ENCODE data around the gene NOP58. TPM values are rescaled to one million over a fixed set of nuclear protein-coding genes. Genes with fewer than 3 reads are reported as not detected.
"Not testable (repeated sequence)": the region's sequence is repeated elsewhere in the genome, so short reads cannot be mapped to it uniquely, and the experiment has no call there.

Gene NOP58
- total RNA-seq, 1 experiment from 2014 or later = 231 TPM

DNA sequence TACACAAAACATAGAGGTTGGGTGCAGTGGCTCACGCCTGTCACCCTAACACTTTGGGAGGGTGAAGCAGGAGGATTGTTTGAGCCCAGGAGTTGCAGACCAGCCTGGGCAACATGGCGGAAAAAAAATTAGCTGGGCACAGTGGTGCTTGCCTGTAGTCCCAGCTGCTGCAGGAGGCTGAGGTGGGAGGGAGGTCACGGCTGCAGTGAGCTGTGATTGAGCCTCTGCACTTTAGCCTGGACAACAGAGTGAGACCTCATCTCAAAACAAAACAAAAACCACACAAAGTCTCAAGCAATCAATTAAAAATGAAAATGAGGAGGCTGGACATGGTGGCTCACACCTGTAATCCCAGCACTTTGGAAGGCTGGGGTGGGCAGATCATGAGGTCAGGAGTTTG, 4.9 kb downstream of the NOP58 start:
- ChIA-PET CTCF (interaction anchor here (0.6 kb wide), 1 partner anchor 107 kb away, joined by 3 read pairs; no protein-coding TSS in a partner anchor), POLR2A (interaction anchor here (0.6 to 6.2 kb wide), 3 partner anchors 34 to 262 kb away, joined by 5 to 46 read pairs (median 7); partner anchors contain the start of gene BMPR2)
- TF ChIP-seq, protein P1, sequence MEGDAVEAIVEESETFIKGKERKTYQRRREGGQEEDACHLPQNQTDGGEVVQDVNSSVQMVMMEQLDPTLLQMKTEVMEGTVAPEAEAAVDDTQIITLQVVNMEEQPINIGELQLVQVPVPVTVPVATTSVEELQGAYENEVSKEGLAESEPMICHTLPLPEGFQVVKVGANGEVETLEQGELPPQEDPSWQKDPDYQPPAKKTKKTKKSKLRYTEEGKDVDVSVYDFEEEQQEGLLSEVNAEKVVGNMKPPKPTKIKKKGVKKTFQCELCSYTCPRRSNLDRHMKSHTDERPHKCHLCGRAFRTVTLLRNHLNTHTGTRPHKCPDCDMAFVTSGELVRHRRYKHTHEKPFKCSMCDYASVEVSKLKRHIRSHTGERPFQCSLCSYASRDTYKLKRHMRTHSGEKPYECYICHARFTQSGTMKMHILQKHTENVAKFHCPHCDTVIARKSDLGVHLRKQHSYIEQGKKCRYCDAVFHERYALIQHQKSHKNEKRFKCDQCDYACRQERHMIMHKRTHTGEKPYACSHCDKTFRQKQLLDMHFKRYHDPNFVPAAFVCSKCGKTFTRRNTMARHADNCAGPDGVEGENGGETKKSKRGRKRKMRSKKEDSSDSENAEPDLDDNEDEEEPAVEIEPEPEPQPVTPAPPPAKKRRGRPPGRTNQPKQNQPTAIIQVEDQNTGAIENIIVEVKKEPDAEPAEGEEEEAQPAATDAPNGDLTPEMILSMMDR (IDR thresholded peaks at IDR 0.05; ENCODE audit: unreplicated experiment) = no peak
- Mint-ChIP-seq H3K27me3 (ENCODE audit: insufficient read depth, unreplicated experiment) (no peaks in the 10 kb centered on the region), H3K4me3 (ENCODE audit: unreplicated experiment) (peak overlapping the region; percentile 35), H3K27ac (ENCODE audit: low read depth, unreplicated experiment) (peak overlapping the region; percentile 35), H3K36me3 (ENCODE audit: insufficient read depth, unreplicated experiment) (peaks cover 17% of the 10 kb centered on the region), H3K4me1 (ENCODE audit: insufficient read depth, unreplicated experiment) (no peaks in the 10 kb centered on the region), H3K9me3 (ENCODE audit: unreplicated experiment) (no peaks in the 10 kb centered on the region)
- DNase-seq (ENCODE audit: unreplicated experiment) = no peak
- BruUV-seq (replicated peaks) = no TSS peak
- intact Hi-C loops (cut with micrococcal nuclease) = no loop called here

DNA sequence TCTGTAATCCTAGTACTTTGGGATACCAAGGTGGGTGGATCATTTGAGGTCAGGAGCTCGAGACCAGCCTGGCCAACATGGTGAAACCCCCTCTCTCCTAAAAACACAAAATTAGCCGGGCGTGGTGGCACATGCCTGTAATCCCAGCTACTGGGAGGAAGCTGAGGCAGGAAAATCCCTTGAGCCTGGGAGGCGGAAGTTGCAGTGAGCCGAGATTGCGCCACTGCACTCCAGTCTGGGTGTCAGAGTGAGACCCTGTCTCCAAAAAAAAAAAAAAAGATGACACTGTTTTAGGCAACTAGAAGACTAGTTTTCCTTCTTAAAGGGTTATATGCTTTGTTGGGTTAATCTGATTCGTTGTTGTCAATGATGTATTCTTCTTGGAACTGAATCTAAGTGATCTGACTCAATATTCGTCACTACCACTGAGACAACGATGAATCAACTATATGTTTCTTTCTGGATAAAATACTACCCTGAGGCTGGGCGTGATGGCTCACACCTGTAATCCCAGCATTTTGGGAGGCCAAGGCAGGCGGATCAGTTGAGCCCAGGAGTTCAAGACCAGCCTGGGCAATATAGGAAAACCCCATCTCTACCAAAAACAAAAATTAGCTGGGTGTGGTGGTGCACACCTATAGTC, 10.6 kb downstream of the NOP58 start:
- POLR2A ChIA-PET = interaction anchor here (2.8 to 6.6 kb wide), 3 partner anchors 9 to 102 kb away, joined by 10 to 94 read pairs (median 26); partner anchors contain the start of genes NOP58 and SUMO1

DNA sequence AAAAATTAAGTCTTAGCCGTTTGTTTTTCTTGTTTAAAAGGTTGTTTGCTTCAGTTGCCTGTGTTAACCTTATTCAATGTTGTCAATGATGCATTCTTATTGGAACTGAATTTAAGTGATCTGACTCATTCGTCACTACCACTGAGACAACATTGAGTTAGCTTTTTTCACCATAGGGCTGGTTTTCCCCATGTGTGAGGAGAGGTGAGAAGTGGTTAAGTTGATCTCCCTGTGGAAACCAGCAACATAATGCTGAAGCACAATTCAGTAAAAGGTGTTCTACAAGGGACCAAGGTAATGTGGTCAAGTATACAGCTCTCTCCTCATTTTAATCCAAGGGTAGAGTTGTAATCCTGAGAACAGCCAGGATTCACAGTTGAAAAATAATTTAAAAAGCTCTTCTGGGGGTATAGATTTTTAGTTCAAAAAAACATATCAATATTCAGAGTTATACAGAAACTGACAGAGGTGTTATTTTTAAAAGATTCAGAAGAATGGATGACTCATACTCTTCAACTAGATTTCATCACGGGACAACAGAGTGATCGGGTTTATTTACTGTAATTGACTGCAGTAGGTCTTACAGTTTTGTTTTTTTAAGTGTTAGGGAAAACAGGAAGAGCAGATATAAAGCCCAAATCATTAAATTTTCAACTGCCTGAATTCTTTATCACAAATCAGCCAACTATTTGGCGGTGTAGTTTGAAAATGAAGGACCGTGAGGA, 12.6 kb downstream of the NOP58 start:
- Mint-ChIP-seq H3K27ac (ENCODE audit: low read depth, unreplicated experiment) (peak overlapping the region; percentile 57), H3K4me3 (ENCODE audit: unreplicated experiment) (peak overlapping the region; percentile 32), H3K36me3 (ENCODE audit: insufficient read depth, unreplicated experiment) (peaks cover 71% of the 10 kb centered on the region), H3K27me3 (ENCODE audit: insufficient read depth, unreplicated experiment) (no peaks in the 10 kb centered on the region), H3K4me1 (ENCODE audit: insufficient read depth, unreplicated experiment) (peaks cover 16% of the 10 kb centered on the region), H3K9me3 (ENCODE audit: unreplicated experiment) (no peaks in the 10 kb centered on the region)
- intact Hi-C loops (cut with micrococcal nuclease) = loop anchor here (2.0 to 5.0 kb wide), 2 partner anchors 41 to 101 kb away; partner anchors contain the start of gene SUMO1
- peak; percentile 79 for DNase-seq (ENCODE audit: unreplicated experiment)
- TF ChIP-seq, protein P1 (IDR thresholded peaks at IDR 0.05; ENCODE audit: unreplicated experiment) = no peak
- POLR2A ChIA-PET = interaction anchor here (0.6 to 6.6 kb wide), 14 partner anchors 9 to 498 kb away, joined by 3 to 94 read pairs (median 4); partner anchors contain the start of genes BMPR2, NOP58 and SUMO1
- no TSS peak for BruUV-seq (replicated peaks)
- CTCF ChIA-PET = interaction anchor here (0.5 to 2.6 kb wide), 16 partner anchors 8 to 1257 kb away, joined by 3 to 14 read pairs (median 4); partner anchors contain the start of gene RAPH1

More for the DNA sequence above, 10.6 kb downstream of the NOP58 start:
- Mint-ChIP-seq H3K27ac (ENCODE audit: low read depth, unreplicated experiment) (peak overlapping the region; percentile 87), H3K4me1 (ENCODE audit: insufficient read depth, unreplicated experiment) (peaks cover 16% of the 10 kb centered on the region), H3K36me3 (ENCODE audit: insufficient read depth, unreplicated experiment) (peaks cover 51% of the 10 kb centered on the region), H3K4me3 (ENCODE audit: unreplicated experiment) (peak overlapping the region; percentile 35)
- H3K9me3 Mint-ChIP-seq (ENCODE audit: unreplicated experiment); H3K27me3 Mint-ChIP-seq (ENCODE audit: insufficient read depth, unreplicated experiment): not testable (repeated sequence)
- intact Hi-C loops (cut with micrococcal nuclease) = loop anchor here (1.0 to 5.0 kb wide), 2 partner anchors 9 to 39 kb away; partner anchors contain the start of gene SUMO1
- CTCF ChIA-PET = interaction anchor here (0.6 to 0.7 kb wide), 3 partner anchors 13 to 1024 kb away, joined by 3 to 4 read pairs (median 3); no protein-coding TSS in a partner anchor
- TSS peak; percentile 25 for BruUV-seq (replicated peaks)
- peak; percentile 87 for DNase-seq (ENCODE audit: unreplicated experiment)

DNA sequence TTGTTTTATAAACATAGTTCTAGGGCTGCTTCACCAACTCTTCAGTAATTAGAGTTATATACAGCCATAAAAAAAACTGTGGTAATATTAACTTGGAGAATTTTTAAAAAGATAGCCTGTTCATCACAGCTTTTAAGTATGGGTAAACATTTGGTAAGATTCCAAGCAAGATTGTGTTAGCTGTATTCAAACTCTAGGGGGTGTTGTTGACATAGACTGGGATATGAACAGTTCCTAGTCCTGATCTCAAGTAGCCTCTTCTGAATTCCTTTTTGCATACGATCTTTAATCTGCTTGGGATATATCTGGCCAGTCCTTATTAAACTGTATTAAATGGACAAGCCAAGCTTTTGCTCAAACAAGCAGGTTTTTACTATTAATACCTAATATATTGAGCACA, 13.4 kb downstream of the NOP58 start:
- Mint-ChIP-seq H3K4me1 (ENCODE audit: insufficient read depth, unreplicated experiment) (peaks cover 16% of the 10 kb centered on the region), H3K9me3 (ENCODE audit: unreplicated experiment) (no peaks in the 10 kb centered on the region), H3K4me3 (ENCODE audit: unreplicated experiment) (no peak overlapping the region), H3K27ac (ENCODE audit: low read depth, unreplicated experiment) (peak overlapping the region; percentile 57), H3K36me3 (ENCODE audit: insufficient read depth, unreplicated experiment) (peaks cover 79% of the 10 kb centered on the region), H3K27me3 (ENCODE audit: insufficient read depth, unreplicated experiment) (no peaks in the 10 kb centered on the region)
- ChIA-PET CTCF (interaction anchor here (0.6 to 2.6 kb wide), 9 partner anchors 12 to 114 kb away, joined by 3 to 14 read pairs (median 5); no protein-coding TSS in a partner anchor), POLR2A (interaction anchor here (0.7 to 6.6 kb wide), 12 partner anchors 8 to 98 kb away, joined by 3 to 94 read pairs (median 6); partner anchors contain the start of genes BMPR2, NOP58 and SUMO1)
- intact Hi-C loops (cut with micrococcal nuclease) = loop anchor here (2.0 to 5.0 kb wide), 2 partner anchors 42 to 100 kb away; partner anchors contain the start of gene SUMO1
- TF ChIP-seq, protein P1 (IDR thresholded peaks at IDR 0.05; ENCODE audit: unreplicated experiment) = peak; percentile 41
- peak; percentile 56 for DNase-seq (ENCODE audit: unreplicated experiment)
- BruUV-seq (replicated peaks) = no TSS peak

Measured in MCF 10A (cell line).